ENCODE results near the gene RABGEF1.
"Not testable (repeated sequence)": the region's sequence is repeated elsewhere in the genome, so short reads cannot be mapped to it uniquely, and the experiment has no call there.

The RABGEF1 gene

DNA sequence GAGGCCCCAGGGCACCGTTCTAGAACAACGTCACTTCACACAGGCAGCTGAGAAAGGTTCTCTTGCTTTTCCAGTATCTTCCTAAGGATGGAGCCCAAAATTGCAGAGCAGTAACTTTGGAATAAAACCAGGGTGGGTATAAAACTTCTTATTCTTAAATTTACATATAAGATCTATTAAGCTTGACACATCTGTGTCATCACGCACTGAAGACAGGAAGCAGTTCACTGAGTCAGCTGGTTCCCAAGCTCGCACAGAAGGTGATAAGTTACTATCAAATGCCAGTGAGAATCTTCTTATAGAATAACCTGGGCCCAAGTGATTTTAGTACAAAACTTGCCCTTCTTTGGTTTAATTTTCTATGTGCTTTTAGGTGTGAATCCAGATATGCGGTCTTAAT is 70.2 kb downstream of the RABGEF1 start:
- no peak for DNase-seq (ENCODE audit: low read depth, low spot score)

DNA sequence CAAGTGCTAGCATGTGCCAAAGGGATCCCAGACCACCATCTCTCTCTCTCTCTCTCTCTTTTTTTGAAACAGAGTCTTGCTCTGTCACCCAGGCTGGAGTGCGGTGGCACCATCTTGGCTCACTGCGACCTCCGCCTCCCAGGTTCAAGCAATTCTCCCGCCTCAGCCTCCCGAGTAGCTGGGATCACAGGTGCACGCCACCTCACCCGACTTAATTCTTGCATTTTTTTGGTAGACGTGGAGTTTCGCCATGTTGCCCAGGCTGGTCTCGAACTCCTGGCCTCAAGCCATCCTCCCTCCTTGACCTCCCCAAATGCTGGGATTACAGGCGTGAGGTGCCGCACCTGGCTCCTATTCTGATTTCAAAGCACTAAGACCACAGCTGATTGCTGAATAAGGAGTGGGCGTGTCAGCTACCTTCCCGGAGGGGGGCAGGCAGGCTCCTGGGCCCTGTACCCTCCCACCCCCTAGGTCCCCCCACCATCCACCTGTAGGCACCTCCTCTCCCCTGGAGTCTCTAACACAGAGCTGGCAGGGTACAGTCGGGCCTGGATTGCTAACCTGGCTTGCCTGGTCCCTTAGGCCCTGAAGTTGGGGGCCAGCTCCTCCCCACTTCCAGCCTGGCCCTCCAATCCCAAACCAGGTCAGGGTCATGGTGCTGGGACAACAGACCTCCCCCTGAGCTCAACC is 74.8 kb downstream of the RABGEF1 start:
- DNase-seq (ENCODE audit: low read depth, low spot score) = not testable (repeated sequence)

DNA sequence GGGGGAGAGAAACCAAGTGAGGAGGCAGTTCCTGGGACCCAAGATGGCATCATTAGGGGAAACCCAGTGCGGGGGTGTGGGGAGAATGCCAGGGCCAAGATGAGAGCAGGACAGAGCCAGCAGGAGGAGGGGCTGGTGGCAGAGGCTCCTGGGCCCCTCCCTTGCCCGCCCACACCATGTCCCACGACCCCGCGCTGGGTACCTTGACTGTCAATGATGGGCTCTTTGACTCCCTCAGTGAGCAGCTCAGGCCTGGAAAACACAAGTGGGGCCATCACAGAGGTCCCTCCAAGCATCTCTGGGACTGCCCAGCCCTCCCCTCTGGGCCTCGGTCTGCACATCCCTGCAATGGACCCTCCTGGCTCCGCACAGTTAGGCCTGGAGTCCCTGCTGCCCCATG is 75.4 kb downstream of the RABGEF1 start:
- no peak for DNase-seq (ENCODE audit: low read depth, low spot score)

DNA sequence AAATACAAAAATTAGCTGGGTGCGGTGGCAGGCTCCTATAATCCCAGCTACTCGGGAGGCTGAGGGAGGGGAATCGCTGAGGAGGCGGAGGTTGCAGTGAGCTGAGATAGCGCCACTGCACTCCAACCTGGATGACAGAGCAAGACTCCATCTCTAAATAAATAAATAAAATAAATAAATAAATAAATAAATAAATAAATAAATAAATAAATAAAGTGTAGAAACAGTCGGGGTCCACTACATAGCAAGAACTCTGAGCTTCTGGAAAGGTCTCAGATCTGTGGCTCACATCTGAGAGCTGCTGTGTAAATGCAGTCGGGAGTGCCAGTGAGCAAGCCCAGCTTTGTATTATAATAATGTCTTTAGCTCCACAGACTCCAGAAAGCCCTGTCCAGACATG is 76.1 kb downstream of the RABGEF1 start:
- not testable (repeated sequence) for DNase-seq (ENCODE audit: low read depth, low spot score)

DNA sequence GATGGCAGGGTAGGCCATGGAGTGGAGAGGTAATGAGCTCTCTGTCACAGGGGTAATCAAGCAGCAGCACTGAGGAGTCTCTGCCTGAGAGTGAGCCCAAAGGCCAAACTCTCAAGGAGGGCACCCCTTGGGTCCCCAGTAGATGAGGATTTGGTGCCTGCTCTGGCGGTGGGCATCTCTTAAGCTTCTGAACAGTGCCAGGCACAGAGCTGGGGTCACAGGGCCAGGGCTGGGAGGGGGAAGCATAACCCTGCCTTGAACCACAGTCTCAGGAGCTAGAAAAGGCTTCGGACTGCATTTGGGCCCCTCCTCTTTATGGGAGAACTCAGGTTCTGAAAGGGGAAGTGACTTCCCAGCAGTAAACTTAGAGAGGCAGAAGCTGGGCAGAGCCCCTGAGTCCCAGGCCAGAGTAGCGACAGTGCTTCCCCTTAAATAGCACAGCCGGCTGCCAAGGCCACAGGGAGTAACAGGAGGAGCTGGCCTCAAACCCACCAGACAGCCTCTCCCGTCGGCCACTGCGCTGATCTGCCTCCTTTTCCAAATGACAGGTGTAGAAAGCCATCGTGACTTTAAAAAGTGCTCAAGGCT is 76.8 kb downstream of the RABGEF1 start:
- not testable (repeated sequence) for DNase-seq (ENCODE audit: low read depth, low spot score)

DNA sequence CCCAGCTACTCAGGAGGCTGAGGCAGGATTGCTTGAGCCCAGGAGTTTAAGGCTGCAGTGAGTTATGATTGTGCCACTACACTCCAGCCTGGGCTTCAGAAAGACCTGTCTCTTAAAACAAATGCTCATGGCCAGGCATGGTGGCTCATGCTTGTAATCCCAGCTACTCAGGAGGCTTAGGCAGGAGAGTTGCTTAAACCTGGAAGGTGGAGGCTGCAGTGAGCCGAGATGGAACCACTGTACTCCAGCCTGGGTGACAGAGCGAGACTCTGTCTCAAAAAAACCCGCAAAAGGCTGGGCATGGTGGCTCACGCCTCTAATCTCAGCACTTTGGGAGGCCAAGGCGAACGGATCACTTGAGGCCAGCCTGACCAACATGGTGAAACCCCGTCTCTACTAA is 77.4 kb downstream of the RABGEF1 start:
- DNase-seq (ENCODE audit: low read depth, low spot score) = not testable (repeated sequence)

DNA sequence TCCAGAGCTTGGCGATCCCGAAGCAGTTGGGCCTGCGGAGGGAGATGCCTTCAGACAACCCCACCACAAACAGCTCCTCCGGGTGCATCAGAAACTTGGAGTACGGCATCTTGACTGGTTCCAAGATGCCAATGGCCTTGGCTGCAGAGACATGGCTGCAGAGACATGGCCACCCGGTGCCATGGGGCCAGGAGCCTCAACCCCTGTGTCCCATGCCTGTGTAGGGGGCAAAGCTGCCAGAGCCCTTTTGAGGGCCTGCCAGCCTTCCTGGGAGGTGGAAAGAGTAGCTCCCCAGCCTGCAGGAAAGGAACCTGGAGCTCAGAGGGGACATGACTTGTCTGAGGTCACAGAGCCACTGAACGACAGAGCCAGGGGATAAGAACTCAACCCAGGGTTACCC is 83.5 kb downstream of the RABGEF1 start:
- no peak for DNase-seq (ENCODE audit: low read depth, low spot score)

DNA sequence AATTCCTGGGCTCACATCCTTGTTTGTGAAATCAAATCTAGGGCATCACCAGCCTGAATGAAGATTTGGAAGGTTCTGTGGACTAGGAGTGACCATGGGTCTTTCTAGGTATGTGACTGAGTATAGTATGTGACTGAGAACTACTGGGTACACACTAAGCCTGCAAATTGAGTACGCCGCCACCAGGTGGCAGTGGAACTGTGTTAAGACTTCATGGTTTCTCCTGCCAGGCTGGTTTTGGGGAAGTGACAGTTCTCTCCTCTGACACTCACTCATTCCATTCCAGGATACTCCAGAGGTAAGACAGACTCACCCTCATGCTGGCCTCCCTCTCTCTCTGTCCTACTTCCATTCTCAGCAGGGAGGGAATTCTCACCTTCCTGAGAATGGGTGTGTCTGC is 85.0 kb downstream of the RABGEF1 start:
- not testable (repeated sequence) for DNase-seq (ENCODE audit: low read depth, low spot score)

DNA sequence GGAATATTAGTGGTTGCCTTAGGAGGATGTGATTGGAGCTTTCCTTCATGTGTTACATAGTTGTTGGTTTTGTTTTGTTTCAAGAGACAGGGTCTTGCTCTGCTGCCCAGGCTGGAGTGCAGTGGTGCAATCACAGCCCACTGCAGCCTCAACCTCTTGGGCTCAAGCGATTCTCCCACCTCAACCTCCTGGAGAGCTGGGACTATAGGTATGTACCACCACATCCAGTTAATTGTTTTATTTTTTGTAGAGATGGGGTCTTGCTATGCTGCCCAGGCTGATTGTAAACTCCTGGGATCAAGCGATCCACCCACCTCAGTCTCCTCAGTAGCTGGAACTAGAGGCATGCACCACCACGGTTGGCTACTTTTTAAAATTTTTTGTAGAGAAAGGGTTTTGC is 86.1 kb downstream of the RABGEF1 start:
- no peak for DNase-seq (ENCODE audit: low read depth, low spot score)

DNA sequence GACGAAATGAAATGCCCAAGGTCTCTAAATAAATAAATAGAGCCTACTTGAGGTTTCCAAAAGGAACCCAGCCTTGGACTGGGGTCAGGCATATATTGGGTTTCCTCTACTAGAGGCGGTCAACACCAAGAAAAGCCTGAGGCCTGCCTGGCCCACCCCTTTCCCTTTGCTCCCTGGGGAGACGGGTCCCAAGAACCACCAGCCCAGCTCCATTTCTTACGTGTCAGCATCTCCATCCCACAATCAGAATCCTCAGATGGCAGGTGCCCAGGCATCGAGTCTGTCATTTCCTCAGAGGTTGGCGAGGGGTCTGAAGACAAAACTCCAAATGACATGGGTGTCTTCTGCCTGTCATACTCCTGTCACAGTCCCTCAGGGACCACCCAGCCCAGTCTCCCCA is 90.4 kb downstream of the RABGEF1 start:
- DNase-seq (ENCODE audit: low read depth, low spot score) = not testable (repeated sequence)

DNA sequence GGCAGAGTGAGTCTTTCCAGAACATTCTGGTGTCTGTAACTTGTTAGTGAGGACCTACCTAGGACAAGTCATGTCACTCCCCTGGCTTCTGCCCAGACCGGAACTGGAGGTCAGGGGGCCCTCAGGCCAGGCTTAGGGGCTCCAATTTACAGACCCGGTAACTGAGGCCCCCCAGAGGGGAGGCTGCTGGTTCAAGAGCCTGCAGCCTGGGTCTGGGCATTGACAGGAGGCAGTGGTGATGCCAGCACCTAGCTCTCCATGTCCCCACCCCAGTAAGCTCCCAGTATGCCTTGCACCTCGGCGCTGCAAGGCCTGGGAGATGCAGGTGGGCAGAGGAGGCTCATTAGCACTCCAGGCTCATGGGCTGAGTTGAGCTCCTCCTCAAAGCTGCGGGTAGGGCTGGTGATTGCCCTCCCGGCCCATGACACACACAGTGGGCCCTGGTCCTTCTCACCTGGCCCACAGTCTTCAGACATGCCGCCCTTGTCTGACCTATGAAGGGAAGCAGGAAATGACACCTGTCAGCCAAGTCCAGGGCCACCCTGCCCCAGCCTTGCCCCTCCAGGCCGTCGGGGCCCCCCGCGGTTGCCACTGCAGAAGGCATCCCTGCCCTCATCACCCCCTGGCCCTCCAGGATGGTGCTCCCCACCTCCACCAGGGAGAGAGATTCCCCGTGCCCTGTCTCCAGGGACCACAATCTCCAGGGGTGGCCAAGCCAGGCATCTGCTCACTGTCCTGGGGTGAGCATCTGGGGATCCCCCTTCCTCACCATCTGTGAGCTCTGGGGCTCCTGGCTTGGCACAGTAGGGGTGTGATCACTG is 92.2 kb downstream of the RABGEF1 start:
- DNase-seq (ENCODE audit: low read depth, low spot score) = no peak

DNA sequence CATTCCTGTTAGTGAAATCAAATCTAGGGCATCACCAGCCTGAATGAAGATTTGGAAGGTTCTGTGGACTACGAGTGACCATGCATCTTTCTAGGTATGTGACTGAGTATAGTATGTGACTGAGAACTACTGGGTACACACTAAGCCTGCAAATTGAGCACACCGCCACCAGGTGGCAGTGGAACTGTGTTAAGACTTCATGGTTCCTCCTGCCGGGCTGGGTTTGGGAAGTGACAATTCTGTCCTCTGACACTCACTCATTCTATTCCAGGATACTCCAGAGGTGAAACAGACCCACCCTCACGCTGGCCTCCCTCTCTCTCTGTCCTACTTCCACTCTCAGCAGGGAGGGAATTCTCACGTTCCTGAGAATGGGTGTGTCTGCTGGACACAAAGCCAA is 96.5 kb downstream of the RABGEF1 start:
- no peak for DNase-seq (ENCODE audit: low read depth, low spot score)

DNA sequence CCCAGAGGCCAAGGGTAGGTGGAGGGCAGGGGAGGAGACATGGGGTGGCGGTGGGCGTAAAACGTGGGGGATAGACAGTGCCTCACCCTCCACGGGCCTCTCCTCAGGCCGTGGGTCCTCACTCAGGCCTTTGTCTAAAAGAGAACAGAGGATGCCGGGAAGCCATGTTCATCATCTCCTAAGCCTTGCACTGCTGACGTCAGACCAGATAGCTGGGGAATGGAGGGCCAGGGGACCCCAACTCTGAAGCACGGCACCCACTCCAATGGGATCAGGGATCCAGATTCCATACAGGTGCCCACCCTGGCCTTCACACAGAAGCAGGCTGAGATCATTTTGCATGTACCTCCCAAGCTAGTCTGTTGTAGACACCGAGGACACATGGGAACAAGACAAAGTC is 97.1 kb downstream of the RABGEF1 start:
- no peak for DNase-seq (ENCODE audit: low read depth, low spot score)

DNA sequence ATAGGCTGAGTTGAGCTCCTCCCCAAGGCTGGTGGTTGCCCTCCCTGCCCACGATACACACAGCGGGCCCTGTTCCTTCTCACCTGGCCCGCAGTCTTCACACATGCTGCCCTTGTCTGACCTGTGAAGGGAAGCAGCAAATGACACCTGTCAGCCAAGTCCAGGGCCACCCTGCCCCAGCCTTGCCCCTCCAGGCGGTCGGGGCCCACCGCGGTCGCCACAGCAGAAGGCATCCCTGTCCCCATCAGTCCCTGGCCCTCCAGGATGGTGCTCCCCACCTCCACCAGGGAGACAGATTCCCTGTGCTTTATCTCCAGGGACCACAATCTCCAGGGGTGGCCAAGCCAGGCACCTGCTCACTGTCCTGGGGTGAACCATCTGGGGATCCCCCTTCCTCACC is 99.3 kb downstream of the RABGEF1 start:
- DNase-seq (ENCODE audit: low read depth, low spot score) = no peak

DNA sequence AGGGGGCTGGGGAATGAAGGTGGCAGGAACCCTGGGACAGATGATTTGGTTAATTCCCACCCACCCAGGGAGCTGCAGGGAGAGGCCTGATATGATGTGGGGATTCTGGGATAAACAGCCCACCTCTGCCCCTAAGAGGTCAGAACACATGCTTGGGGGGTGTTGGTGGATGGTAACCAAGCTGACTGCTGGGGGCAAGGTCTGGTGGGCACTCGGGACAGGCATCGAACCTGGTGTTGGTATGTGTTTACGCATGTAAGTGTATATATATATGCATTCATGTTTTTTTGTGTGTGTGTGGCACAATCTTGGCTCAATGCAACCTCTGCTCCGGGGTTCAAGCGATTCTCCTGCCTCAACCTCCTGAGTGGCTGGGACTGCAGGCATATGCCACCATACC is 99.8 kb downstream of the RABGEF1 start:
- DNase-seq (ENCODE audit: low read depth, low spot score) = no peak

DNA sequence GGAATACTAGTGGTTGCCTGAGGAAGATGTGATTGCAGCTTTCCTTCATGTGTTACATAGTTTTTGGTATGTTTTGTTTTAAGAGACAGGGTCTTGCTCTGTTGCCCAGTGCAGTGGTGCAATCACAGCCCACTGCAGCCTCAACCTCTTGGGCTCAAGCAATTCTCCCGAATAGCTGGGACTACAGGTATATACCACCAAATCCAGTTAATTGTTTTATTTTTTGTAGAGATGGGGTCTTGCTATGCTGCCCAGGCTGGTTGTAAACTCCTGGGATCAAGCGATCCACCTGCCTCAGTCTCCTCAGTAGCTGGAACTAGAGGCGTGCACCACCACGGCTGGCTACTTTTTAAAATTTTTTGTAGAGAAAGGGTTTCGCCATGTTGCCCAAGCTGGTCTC is 101.4 kb downstream of the RABGEF1 start:
- DNase-seq (ENCODE audit: low read depth, low spot score) = no peak

DNA sequence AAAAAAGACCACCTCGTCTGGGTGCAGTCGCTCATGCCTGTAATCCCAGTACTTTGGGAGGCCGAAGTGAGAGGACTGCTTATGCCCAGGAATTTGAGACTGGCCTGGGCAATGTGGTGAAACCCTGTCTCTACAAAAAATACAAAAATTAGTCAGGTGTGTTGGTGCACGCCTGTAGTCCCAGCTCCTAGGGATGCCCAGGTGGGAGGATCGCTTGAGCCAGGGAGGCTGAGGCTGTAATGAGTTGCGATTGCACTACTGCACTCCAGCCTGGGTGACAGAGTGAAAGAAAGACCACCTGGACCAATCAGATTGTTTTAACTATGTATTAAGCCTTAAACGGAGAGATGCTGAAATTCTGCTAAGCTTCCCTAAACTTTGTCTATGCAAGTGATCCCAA is 103.0 kb downstream of the RABGEF1 start:
- DNase-seq (ENCODE audit: low read depth, low spot score) = not testable (repeated sequence)

DNA sequence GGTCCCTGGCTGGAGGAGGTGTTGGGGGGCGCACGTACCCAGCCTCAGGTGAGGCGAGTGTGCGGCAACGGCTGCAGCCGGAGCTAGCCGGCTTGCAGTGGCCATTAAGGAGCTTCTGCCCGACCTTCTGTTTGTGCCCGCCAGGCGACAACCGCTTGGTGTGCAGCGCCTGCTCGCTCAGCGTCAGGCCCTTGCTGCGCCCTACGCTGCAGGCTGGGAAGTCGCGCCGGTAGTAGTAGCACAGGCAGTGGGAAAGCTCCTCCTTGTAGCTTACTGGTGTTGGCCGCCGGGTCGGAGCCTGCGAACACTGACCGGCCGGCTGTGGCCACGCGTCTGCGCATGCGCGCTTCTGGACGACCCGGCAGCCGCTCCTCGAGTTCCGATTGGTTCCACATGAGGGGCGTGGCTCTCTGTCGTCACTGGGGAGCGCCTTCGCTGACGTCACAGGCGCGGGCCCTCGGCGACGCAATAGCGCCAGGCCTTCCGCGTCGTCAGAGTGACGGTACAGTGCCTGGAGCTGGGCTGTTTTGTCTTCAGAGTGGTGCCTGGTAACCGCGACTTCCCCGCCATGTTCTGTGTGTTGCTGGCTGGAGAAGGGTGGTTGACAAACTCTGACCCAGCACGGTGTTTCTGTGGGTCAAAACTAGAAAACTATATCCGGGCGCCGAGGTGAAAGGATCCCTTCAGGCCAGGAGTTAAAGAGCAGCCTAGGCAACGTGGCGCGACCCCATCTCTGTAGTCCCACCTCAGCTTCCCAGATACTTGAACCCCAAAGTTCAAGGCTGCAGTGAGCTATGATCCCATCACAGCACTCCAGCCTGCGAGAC is 104.2 kb downstream of the RABGEF1 start:
- peak; percentile 96 for DNase-seq (ENCODE audit: low read depth, low spot score)

DNA sequence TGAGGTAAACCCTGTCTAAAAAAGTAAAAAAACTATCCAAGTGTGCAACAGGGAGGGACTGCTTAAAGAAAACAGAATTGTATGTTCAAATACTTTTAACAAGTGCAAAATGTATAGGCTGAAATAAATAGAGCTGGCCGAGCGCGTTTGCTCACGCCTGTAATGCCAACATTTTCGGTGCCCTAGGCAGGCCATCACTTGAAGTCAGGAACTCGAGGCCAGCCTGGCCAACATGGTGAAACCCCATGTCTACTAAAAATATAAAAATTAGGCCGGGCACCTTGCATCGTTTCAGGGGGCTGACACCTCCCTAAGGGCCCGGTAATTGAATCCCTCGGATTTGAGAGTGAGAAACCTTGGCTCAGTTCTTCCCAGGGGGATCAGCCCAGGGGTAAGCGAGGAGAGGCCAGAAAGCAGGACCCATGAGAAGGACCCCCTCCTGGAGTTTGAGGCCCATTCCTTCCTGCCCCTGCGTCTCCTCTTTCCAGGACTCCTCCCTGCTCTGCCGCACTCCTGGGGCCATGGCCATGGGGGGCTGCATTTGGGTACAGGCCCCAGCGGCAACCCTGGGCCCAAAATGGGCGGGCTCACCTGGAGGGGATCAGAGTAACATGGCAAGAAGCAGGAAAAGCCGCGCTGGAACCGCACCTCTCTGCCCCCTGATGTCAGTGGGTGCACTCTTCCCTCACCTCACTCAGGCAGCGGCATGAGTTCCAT is 105.0 kb downstream of the RABGEF1 start:
- DNase-seq (ENCODE audit: low read depth, low spot score) = no peak

DNA sequence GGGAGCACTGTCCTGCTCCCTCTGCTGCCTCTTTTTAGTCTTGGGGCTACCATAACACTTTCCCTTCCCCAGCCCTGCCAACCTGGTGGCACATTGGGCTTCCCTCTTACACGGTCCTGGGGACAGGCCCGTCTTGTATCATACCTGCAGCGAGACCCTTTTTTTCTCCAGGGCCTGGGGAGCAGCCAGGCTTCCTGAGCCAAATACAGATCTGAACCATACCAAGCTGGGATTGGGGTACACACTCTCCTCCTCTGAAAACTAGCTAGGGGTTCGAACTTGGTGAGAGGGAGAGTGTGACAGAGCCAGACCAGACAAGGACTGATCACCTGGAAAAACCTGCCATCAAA is 105.5 kb downstream of the RABGEF1 start:
- not testable (repeated sequence) for DNase-seq (ENCODE audit: low read depth, low spot score)

DNA sequence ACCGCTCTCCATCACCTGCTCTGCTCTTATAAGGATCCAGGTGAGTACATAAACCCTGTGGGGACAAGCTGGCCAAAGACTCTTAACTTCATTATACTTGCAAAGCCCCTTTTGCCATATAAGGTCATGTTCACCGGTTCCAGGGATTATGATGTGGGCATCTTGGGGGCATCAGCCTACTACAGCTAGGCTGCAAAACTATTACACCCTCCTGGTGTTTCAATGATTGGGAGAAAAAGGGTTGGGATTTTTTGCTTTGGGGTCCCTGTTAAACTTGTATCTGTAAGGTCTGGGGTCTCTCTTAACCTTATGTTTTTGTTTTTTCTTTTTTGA is 107.0 kb downstream of the RABGEF1 start:
- DNase-seq (ENCODE audit: low read depth, low spot score) = not testable (repeated sequence)

Measured in activated naive CD8-positive, alpha-beta T cell treated with anti-CD3 and anti-CD28 coated beads, Interleukin-2, amount 50 U/mL, for 16 hours (primary cell).